H1 (cell line): ENCODE data around the gene PIGH. TPM values are rescaled to one million over a fixed set of nuclear protein-coding genes. Genes with fewer than 3 reads are reported as not detected.

Experiments
- CHD1 ChIP-seq: IDR thresholded peaks from 2 replicates; pipeline ENCODE4 v1.6.1; 2012; ENCODE audit warnings: low read depth, low read length, improper control_type of control experiment
- CHD2 ChIP-seq: IDR thresholded peaks from 2 replicates; pipeline ENCODE4 v1.6.1; 2012; ENCODE audit warnings: low read length, improper control_type of control experiment
- CTCF ChIP-seq, 3 experiments: IDR thresholded peaks; 1 replicate in 2 of 3; 2 replicates in 1 of 3; pipeline versions ENCODE4 v1.5.1 to v1.6.1; 2011; ENCODE audit warnings: low read length in 3 of 3, mild to moderate bottlenecking in 3 of 3, inconsistent platforms in 2 of 3, low read depth in 1 of 3, moderate library complexity in 1 of 3; ENCODE audit not compliant: insufficient read depth in 1 of 3; ENCODE audit errors: control extremely low read depth in 1 of 3
- RNF2 ChIP-seq: fragments of 200-900, 300-1000 bp; sonication (generic); IDR thresholded peaks from 2 replicates; pipeline ENCODE4 v1.7.1; 2016; ENCODE audit warnings: borderline replicate concordance, low read depth, mild to moderate bottlenecking, antibody characterized with exemption, low read length; ENCODE audit not compliant: poor library complexity, severe bottlenecking; ENCODE audit errors: missing control alignments
- polyA plus RNA-seq, 7 experiments: library from polyadenylated mRNA; depleted of rRNA in 3 of 7; stranded (reverse) in 5 of 7; unstranded in 2 of 7; fragments of >200 nt in 5 of 7; fragments of 200-250 nt in 2 of 7; gene quantifications; 1 replicate in 5 of 7; 2 replicates in 1 of 7; 4 replicates in 1 of 7; pipeline versions ENCODE4 v1.2.1 to v1.2.3, GENCODE V29; 2011 to 2013; ENCODE audit warnings: missing spikeins in 2 of 7, mixed read lengths in 2 of 7
- total RNA-seq: library from RNA; stranded (reverse); fragmentation: NEBNext Ultra II Directional; extraction: Animal tissue kit (Norgen Biotek cat#: 25700); gene quantifications from 2 replicates; pipeline ENCODE4 v1.2.1, GENCODE V29; 2021
- TF ChIP-seq, protein P1 (sequence below): fragments of 300-600 bp; sonication (generic); IDR thresholded peaks from 2 replicates; pipeline ENCODE4 v1.7.1; 2012; ENCODE audit warnings: low read length, moderate library complexity, mild to moderate bottlenecking, inconsistent platforms; ENCODE audit not compliant: insufficient replicate concordance

The PIGH gene
- total and polyA plus RNA-seq, 2 of the 8 experiments (the other 6 are each of a cell fraction or from before 2014, with no cell fraction given), result 7.2 to 8.6 TPM

GRCh38 chr14:67566908-67567307 is 33.2 kb downstream of the PIGH start (continued):
- TF ChIP-seq, protein P1, sequence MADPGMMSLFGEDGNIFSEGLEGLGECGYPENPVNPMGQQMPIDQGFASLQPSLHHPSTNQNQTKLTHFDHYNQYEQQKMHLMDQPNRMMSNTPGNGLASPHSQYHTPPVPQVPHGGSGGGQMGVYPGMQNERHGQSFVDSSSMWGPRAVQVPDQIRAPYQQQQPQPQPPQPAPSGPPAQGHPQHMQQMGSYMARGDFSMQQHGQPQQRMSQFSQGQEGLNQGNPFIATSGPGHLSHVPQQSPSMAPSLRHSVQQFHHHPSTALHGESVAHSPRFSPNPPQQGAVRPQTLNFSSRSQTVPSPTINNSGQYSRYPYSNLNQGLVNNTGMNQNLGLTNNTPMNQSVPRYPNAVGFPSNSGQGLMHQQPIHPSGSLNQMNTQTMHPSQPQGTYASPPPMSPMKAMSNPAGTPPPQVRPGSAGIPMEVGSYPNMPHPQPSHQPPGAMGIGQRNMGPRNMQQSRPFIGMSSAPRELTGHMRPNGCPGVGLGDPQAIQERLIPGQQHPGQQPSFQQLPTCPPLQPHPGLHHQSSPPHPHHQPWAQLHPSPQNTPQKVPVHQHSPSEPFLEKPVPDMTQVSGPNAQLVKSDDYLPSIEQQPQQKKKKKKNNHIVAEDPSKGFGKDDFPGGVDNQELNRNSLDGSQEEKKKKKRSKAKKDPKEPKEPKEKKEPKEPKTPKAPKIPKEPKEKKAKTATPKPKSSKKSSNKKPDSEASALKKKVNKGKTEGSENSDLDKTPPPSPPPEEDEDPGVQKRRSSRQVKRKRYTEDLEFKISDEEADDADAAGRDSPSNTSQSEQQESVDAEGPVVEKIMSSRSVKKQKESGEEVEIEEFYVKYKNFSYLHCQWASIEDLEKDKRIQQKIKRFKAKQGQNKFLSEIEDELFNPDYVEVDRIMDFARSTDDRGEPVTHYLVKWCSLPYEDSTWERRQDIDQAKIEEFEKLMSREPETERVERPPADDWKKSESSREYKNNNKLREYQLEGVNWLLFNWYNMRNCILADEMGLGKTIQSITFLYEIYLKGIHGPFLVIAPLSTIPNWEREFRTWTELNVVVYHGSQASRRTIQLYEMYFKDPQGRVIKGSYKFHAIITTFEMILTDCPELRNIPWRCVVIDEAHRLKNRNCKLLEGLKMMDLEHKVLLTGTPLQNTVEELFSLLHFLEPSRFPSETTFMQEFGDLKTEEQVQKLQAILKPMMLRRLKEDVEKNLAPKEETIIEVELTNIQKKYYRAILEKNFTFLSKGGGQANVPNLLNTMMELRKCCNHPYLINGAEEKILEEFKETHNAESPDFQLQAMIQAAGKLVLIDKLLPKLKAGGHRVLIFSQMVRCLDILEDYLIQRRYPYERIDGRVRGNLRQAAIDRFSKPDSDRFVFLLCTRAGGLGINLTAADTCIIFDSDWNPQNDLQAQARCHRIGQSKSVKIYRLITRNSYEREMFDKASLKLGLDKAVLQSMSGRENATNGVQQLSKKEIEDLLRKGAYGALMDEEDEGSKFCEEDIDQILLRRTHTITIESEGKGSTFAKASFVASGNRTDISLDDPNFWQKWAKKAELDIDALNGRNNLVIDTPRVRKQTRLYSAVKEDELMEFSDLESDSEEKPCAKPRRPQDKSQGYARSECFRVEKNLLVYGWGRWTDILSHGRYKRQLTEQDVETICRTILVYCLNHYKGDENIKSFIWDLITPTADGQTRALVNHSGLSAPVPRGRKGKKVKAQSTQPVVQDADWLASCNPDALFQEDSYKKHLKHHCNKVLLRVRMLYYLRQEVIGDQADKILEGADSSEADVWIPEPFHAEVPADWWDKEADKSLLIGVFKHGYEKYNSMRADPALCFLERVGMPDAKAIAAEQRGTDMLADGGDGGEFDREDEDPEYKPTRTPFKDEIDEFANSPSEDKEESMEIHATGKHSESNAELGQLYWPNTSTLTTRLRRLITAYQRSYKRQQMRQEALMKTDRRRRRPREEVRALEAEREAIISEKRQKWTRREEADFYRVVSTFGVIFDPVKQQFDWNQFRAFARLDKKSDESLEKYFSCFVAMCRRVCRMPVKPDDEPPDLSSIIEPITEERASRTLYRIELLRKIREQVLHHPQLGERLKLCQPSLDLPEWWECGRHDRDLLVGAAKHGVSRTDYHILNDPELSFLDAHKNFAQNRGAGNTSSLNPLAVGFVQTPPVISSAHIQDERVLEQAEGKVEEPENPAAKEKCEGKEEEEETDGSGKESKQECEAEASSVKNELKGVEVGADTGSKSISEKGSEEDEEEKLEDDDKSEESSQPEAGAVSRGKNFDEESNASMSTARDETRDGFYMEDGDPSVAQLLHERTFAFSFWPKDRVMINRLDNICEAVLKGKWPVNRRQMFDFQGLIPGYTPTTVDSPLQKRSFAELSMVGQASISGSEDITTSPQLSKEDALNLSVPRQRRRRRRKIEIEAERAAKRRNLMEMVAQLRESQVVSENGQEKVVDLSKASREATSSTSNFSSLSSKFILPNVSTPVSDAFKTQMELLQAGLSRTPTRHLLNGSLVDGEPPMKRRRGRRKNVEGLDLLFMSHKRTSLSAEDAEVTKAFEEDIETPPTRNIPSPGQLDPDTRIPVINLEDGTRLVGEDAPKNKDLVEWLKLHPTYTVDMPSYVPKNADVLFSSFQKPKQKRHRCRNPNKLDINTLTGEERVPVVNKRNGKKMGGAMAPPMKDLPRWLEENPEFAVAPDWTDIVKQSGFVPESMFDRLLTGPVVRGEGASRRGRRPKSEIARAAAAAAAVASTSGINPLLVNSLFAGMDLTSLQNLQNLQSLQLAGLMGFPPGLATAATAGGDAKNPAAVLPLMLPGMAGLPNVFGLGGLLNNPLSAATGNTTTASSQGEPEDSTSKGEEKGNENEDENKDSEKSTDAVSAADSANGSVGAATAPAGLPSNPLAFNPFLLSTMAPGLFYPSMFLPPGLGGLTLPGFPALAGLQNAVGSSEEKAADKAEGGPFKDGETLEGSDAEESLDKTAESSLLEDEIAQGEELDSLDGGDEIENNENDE, result no peak
- TF ChIP-seq CHD2 (no peak), CHD1 (no peak), CTCF (IDR thresholded peaks at IDR 0.05; ENCODE audit: control extremely low read depth in 1 of 3, insufficient read depth in 1 of 3, low read depth in 1 of 3, low read length in 3 of 3) (no peak), RNF2 (no peak)
